HUES6 (cell line): Measurements from ENCODE around the gene EOMES.

Experiments
- H3K27ac ChIP-seq: 2 replicates; pipeline ENCODE4 v1.7.0; 2013; ENCODE audit warnings: low read depth, mild to moderate bottlenecking, low read length, inconsistent platforms
- H3K27me3 ChIP-seq: 2 replicates; pipeline ENCODE4 v1.6.1; 2013; ENCODE audit warnings: low read length; ENCODE audit not compliant: control insufficient read depth, insufficient read depth
- H3K36me3 ChIP-seq: 2 replicates; pipeline ENCODE4 v1.6.1; 2013; ENCODE audit warnings: low read length; ENCODE audit not compliant: control insufficient read depth, insufficient read depth
- H3K4me1 ChIP-seq: 2 replicates; pipeline ENCODE4 v1.6.1; 2013; ENCODE audit warnings: low read length; ENCODE audit not compliant: control insufficient read depth, insufficient read depth
- H3K4me3 ChIP-seq: 2 replicates; pipeline ENCODE4 v1.5.1; 2013; ENCODE audit warnings: low read depth, low read length
- H3K9ac ChIP-seq: one replicate; pipeline ENCODE4 v1.6.1; 2013; ENCODE audit warnings: mild to moderate bottlenecking, low read length
- H3K9me3 ChIP-seq: 2 replicates; pipeline ENCODE4 v1.6.1; 2013; ENCODE audit warnings: low read depth, low read length; ENCODE audit not compliant: control insufficient read depth, insufficient read depth

The EOMES gene

GRCh38 chr3:27679691-27680090, 42.4 kb downstream of the EOMES start:
- peaks cover 9% of the 10 kb centered on the region for H3K4me1 ChIP-seq
- H3K9me3 ChIP-seq = no peaks in the 10 kb centered on the region
- no peak overlapping the region for H3K9ac ChIP-seq
- H3K36me3 ChIP-seq = no peaks in the 10 kb centered on the region
- no peaks in the 10 kb centered on the region for H3K27me3 ChIP-seq
- no peak overlapping the region for H3K4me3 ChIP-seq
- H3K27ac ChIP-seq = no peak overlapping the region

- H3K27me3 ChIP-seq = no peaks in the 10 kb centered on the region
- H3K4me3 ChIP-seq = no peak overlapping the region
- H3K9me3 ChIP-seq = no peaks in the 10 kb centered on the region
- no peak overlapping the region for H3K27ac ChIP-seq
- no peak overlapping the region for H3K9ac ChIP-seq
- H3K4me1 ChIP-seq = peaks cover 9% of the 10 kb centered on the region
- no peaks in the 10 kb centered on the region for H3K36me3 ChIP-seq
Measured at GRCh38 chr3:27678234-27678633, 43.9 kb downstream of the EOMES start.

GRCh38 chr3:27677565-27677964, 44.6 kb downstream of the EOMES start:
- Histone ChIP-seq H3K27me3 (no peaks in the 10 kb centered on the region), H3K9ac (no peak overlapping the region), H3K4me1 (peaks cover 9% of the 10 kb centered on the region), H3K27ac (no peak overlapping the region), H3K36me3 (no peaks in the 10 kb centered on the region), H3K4me3 (no peak overlapping the region), H3K9me3 (no peaks in the 10 kb centered on the region)

- no peaks in the 10 kb centered on the region for H3K27me3 ChIP-seq
- no peaks in the 10 kb centered on the region for H3K36me3 ChIP-seq
- H3K4me3 ChIP-seq = no peak overlapping the region
- H3K9me3 ChIP-seq = no peaks in the 10 kb centered on the region
- no peak overlapping the region for H3K9ac ChIP-seq
- H3K4me1 ChIP-seq = peaks cover 2% of the 10 kb centered on the region; the same call in 1 of the 2 replicates
- no peak overlapping the region for H3K27ac ChIP-seq
Measured at GRCh38 chr3:27675287-27675686, 46.8 kb downstream of the EOMES start.

GRCh38 chr3:27673701-27674100, 48.4 kb downstream of the EOMES start:
- Histone ChIP-seq H3K9me3 (no peaks in the 10 kb centered on the region), H3K36me3 (no peaks in the 10 kb centered on the region), H3K4me1 (no peaks in the 10 kb centered on the region), H3K27ac (no peak overlapping the region), H3K4me3 (no peak overlapping the region), H3K9ac (no peak overlapping the region), H3K27me3 (no peaks in the 10 kb centered on the region)

GRCh38 chr3:27671101-27671500, 51.0 kb downstream of the EOMES start:
- Histone ChIP-seq H3K9ac (no peak overlapping the region), H3K27ac (no peak overlapping the region), H3K36me3 (no peaks in the 10 kb centered on the region), H3K4me1 (peaks cover 18% of the 10 kb centered on the region), H3K27me3 (no peaks in the 10 kb centered on the region), H3K4me3 (no peak overlapping the region), H3K9me3 (no peaks in the 10 kb centered on the region)

DNA sequence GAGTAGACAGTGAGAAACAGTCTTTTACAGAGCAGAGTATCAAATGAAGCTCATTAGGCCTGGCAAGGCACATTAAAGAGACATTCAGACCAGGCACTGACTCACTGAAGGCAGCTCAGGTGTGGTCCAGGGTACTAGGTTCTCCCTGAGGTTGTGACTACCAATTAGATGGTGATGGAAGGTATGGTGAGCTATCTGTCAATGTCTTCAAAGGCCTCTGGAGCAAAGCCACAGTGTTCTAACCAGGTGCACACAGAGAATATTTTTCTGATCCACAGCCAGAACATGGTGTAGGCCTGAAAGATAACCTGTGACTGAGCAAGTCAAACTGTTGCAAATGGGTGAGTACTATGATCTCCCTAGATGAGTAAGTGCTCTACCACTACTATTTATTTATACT, 51.5 kb downstream of the EOMES start:
- Histone ChIP-seq H3K27ac (no peak overlapping the region), H3K4me3 (no peak overlapping the region), H3K36me3 (no peaks in the 10 kb centered on the region), H3K4me1 (peaks cover 18% of the 10 kb centered on the region), H3K9ac (no peak overlapping the region), H3K9me3 (no peaks in the 10 kb centered on the region), H3K27me3 (no peaks in the 10 kb centered on the region)

GRCh38 chr3:27669591-27669990, 52.5 kb downstream of the EOMES start:
- H3K27me3 ChIP-seq = no peaks in the 10 kb centered on the region
- H3K4me1 ChIP-seq = peaks cover 18% of the 10 kb centered on the region
- H3K9me3 ChIP-seq = no peaks in the 10 kb centered on the region
- H3K27ac ChIP-seq = no peak overlapping the region
- no peak overlapping the region for H3K4me3 ChIP-seq
- no peaks in the 10 kb centered on the region for H3K36me3 ChIP-seq
- H3K9ac ChIP-seq = no peak overlapping the region

DNA sequence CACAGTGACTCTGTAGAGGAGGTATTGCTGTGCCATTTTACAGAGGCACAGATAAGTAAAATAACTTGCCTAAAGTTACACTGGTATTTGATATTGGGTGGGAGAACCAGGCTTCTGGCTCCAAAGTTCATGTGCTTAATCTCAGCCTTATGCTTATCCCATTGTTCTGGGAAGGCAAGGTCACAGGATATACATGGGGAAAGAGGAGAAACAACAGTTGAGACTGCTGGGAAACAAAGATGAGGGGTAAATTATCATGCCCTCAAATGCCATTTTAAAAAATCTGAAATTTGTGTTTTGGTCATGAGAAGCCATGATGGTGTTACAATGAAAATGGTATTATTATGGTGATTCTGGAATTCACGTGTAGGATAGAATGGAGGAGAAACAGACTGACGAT, 54.4 kb downstream of the EOMES start:
- no peaks in the 10 kb centered on the region for H3K36me3 ChIP-seq
- H3K27ac ChIP-seq = no peak overlapping the region
- H3K27me3 ChIP-seq = no peaks in the 10 kb centered on the region
- H3K4me1 ChIP-seq = peaks cover 18% of the 10 kb centered on the region
- no peak overlapping the region for H3K4me3 ChIP-seq
- H3K9me3 ChIP-seq = no peaks in the 10 kb centered on the region
- H3K9ac ChIP-seq = no peak overlapping the region

GRCh38 chr3:27666708-27667107, 55.4 kb downstream of the EOMES start:
- peak overlapping the region; percentile 59; the same call in 1 of the 2 replicates for H3K27ac ChIP-seq

GRCh38 chr3:27666272-27666671, 55.9 kb downstream of the EOMES start:
- no peaks in the 10 kb centered on the region for H3K9me3 ChIP-seq
- no peaks in the 10 kb centered on the region for H3K27me3 ChIP-seq
- peaks cover 18% of the 10 kb centered on the region for H3K4me1 ChIP-seq
- H3K27ac ChIP-seq = peak overlapping the region; percentile 59; the same call in 1 of the 2 replicates
- H3K36me3 ChIP-seq = no peaks in the 10 kb centered on the region
- H3K9ac ChIP-seq = no peak overlapping the region
- H3K4me3 ChIP-seq = no peak overlapping the region

More at GRCh38 chr3:27666708-27667107, 55.4 kb downstream of the EOMES start:
- H3K4me3 ChIP-seq = no peak overlapping the region
- H3K9me3 ChIP-seq = no peaks in the 10 kb centered on the region
- H3K27me3 ChIP-seq = no peaks in the 10 kb centered on the region
- H3K9ac ChIP-seq = no peak overlapping the region
- H3K4me1 ChIP-seq = peaks cover 18% of the 10 kb centered on the region
- H3K36me3 ChIP-seq = no peaks in the 10 kb centered on the region
